ENCODE results near the gene SERPINA5. TPM values are rescaled to one million over a fixed set of nuclear protein-coding genes. Genes with fewer than 3 reads are reported as not detected.

SERPINA5 gene
- total and polyA plus RNA-seq, 2 of the 13 experiments (the other 11 are each of a cell fraction or from before 2014, with no cell fraction given): 449 to 498 TPM

- peak; percentile 38; the same call in 1 of the 2 replicates for TF ChIP-seq ZNF687 (CRISPR knock-in tag; IDR thresholded peaks at IDR 0.05)
- no peak for TF ChIP-seq REST (IDR thresholded peaks at IDR 0.05; ENCODE audit: borderline replicate concordance in 1 of 2, low read depth in 1 of 2, low read length in 2 of 2)
- no peak for TF ChIP-seq REL (CRISPR knock-in tag; conservative IDR thresholded peaks at IDR 0.05)
- TF ChIP-seq ARID4A (CRISPR knock-in tag; IDR thresholded peaks at IDR 0.05; ENCODE audit: borderline replicate concordance): no peak
- TF ChIP-seq ZNF296 (CRISPR knock-in tag; conservative IDR thresholded peaks at IDR 0.05): 0 out of 2 replicates have a peak, but pooled peaks have one; percentile 3
- no peak for TF ChIP-seq ZBTB44 (CRISPR knock-in tag; IDR thresholded peaks at IDR 0.05)
- no peak for TF ChIP-seq RAD21 (CRISPR knock-in tag; IDR thresholded peaks at IDR 0.05)
- no peak for TF ChIP-seq FOXM1 (CRISPR knock-in tag; IDR thresholded peaks at IDR 0.05)
- no peak for TF ChIP-seq ZNF792 (CRISPR knock-in tag; IDR thresholded peaks at IDR 0.05)
- TF ChIP-seq CREB3 (CRISPR knock-in tag; IDR thresholded peaks at IDR 0.05): no peak; the same call in 1 of the 2 replicates
- peak; percentile 56; the same call in 1 of the 2 replicates for TF ChIP-seq RBFOX2 (IDR thresholded peaks at IDR 0.05; ENCODE audit: low read depth, low read length)
- TF ChIP-seq ZNF337 (CRISPR knock-in tag; IDR thresholded peaks at IDR 0.05; ENCODE audit: borderline replicate concordance, low read depth): no peak
- TF ChIP-seq ETV6 (CRISPR knock-in tag; conservative IDR thresholded peaks at IDR 0.05): no peak
Measured at GRCh38 chr14:94594441-94594840, 13.2 kb downstream of the SERPINA5 start (continued).
